ENCODE data around the gene DNAJB6. TPM values are rescaled to one million over a fixed set of nuclear protein-coding genes. Genes with fewer than 3 reads are reported as not detected.

Gene DNAJB6
- total RNA-seq, 1 experiment from 2014 or later = 288 TPM

- TF ChIP-seq ZNF423 (CRISPR knock-in tag; IDR thresholded peaks at IDR 0.05) = no peak
These were observed 43.4 kb upstream of the DNAJB6 start (continued) for GRCh38 chr7:157293413-157293788.

GRCh38 chr7:157294773-157295172 lies 42.0 kb upstream of the DNAJB6 start:
- Mint-ChIP-seq H3K27ac (no peak overlapping the region), H3K36me3 (no peaks in the 10 kb centered on the region), H3K27me3 (ENCODE audit: low read depth) (no peaks in the 10 kb centered on the region; the same call in 1 of the 2 replicates), H3K4me3 (no peak overlapping the region), H3K9me3 (no peaks in the 10 kb centered on the region), H3K4me1 (peaks cover 22% of the 10 kb centered on the region)
- ChIA-PET CTCF (interaction anchor here (2.0 kb wide), 1 partner anchor 45 kb away, joined by 7 read pairs; no protein-coding TSS in a partner anchor), POLR2A (interaction anchor here (0.5 kb wide), 1 partner anchor 11 kb away, joined by 3 read pairs; no protein-coding TSS in a partner anchor)
- TF ChIP-seq GABPB1 (CRISPR knock-in tag; IDR thresholded peaks at IDR 0.05) (no peak), ESRRA (CRISPR knock-in tag; IDR thresholded peaks at IDR 0.05; ENCODE audit: borderline replicate concordance) (no peak), FOXK1 (CRISPR knock-in tag; IDR thresholded peaks at IDR 0.05) (no peak), HMGA2 (CRISPR knock-in tag; IDR thresholded peaks at IDR 0.05) (no peak), NR1H2 (CRISPR knock-in tag; IDR thresholded peaks at IDR 0.05) (no peak), TP53 (CRISPR knock-in tag; IDR thresholded peaks at IDR 0.05) (no peak), PRRX2 (CRISPR knock-in tag; IDR thresholded peaks at IDR 0.05) (no peak), FOXP1 (CRISPR knock-in tag; IDR thresholded peaks at IDR 0.05; ENCODE audit: borderline replicate concordance) (no peak), ZNF219 (CRISPR knock-in tag; IDR thresholded peaks at IDR 0.05; ENCODE audit: borderline replicate concordance) (no peak), ATF2 (CRISPR knock-in tag; IDR thresholded peaks at IDR 0.05; ENCODE audit: borderline replicate concordance, low read depth) (no peak), ZNF317 (CRISPR knock-in tag; IDR thresholded peaks at IDR 0.05; ENCODE audit: borderline replicate concordance, low read depth) (no peak), MAX (CRISPR knock-in tag; IDR thresholded peaks at IDR 0.05) (no peak), SMAD3 (CRISPR knock-in tag; IDR thresholded peaks at IDR 0.05; ENCODE audit: borderline replicate concordance) (no peak), EMX1 (CRISPR knock-in tag; IDR thresholded peaks at IDR 0.05) (no peak)
- TF ChIP-seq, protein P1, sequence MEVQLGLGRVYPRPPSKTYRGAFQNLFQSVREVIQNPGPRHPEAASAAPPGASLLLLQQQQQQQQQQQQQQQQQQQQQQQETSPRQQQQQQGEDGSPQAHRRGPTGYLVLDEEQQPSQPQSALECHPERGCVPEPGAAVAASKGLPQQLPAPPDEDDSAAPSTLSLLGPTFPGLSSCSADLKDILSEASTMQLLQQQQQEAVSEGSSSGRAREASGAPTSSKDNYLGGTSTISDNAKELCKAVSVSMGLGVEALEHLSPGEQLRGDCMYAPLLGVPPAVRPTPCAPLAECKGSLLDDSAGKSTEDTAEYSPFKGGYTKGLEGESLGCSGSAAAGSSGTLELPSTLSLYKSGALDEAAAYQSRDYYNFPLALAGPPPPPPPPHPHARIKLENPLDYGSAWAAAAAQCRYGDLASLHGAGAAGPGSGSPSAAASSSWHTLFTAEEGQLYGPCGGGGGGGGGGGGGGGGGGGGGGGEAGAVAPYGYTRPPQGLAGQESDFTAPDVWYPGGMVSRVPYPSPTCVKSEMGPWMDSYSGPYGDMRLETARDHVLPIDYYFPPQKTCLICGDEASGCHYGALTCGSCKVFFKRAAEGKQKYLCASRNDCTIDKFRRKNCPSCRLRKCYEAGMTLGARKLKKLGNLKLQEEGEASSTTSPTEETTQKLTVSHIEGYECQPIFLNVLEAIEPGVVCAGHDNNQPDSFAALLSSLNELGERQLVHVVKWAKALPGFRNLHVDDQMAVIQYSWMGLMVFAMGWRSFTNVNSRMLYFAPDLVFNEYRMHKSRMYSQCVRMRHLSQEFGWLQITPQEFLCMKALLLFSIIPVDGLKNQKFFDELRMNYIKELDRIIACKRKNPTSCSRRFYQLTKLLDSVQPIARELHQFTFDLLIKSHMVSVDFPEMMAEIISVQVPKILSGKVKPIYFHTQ (CRISPR knock-in tag; IDR thresholded peaks at IDR 0.05) = no peak
- DNase-seq (ENCODE audit: low spot score) (no peak), ATAC-seq (no peak)

- POLR2A ChIA-PET = interaction anchor here (0.5 kb wide), 1 partner anchor 11 kb away, joined by 3 read pairs; no protein-coding TSS in a partner anchor
- Mint-ChIP-seq H3K4me3 (no peak overlapping the region), H3K27ac (no peak overlapping the region), H3K9me3 (no peaks in the 10 kb centered on the region), H3K4me1 (peaks cover 22% of the 10 kb centered on the region), H3K36me3 (no peaks in the 10 kb centered on the region), H3K27me3 (ENCODE audit: low read depth) (no peaks in the 10 kb centered on the region; the same call in 1 of the 2 replicates)
- CTCF ChIA-PET = no interaction called here
- DNase-seq (ENCODE audit: low spot score) = no peak
- ATAC-seq = no peak
- TF ChIP-seq, protein P2, sequence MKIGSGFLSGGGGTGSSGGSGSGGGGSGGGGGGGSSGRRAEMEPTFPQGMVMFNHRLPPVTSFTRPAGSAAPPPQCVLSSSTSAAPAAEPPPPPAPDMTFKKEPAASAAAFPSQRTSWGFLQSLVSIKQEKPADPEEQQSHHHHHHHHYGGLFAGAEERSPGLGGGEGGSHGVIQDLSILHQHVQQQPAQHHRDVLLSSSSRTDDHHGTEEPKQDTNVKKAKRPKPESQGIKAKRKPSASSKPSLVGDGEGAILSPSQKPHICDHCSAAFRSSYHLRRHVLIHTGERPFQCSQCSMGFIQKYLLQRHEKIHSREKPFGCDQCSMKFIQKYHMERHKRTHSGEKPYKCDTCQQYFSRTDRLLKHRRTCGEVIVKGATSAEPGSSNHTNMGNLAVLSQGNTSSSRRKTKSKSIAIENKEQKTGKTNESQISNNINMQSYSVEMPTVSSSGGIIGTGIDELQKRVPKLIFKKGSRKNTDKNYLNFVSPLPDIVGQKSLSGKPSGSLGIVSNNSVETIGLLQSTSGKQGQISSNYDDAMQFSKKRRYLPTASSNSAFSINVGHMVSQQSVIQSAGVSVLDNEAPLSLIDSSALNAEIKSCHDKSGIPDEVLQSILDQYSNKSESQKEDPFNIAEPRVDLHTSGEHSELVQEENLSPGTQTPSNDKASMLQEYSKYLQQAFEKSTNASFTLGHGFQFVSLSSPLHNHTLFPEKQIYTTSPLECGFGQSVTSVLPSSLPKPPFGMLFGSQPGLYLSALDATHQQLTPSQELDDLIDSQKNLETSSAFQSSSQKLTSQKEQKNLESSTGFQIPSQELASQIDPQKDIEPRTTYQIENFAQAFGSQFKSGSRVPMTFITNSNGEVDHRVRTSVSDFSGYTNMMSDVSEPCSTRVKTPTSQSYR (CRISPR knock-in tag; IDR thresholded peaks at IDR 0.05) = no peak
- no peak for TF ChIP-seq TP53 (CRISPR knock-in tag; IDR thresholded peaks at IDR 0.05)
- no peak for TF ChIP-seq PRDM15 (CRISPR knock-in tag; IDR thresholded peaks at IDR 0.05)
- TF ChIP-seq ZNF317 (CRISPR knock-in tag; IDR thresholded peaks at IDR 0.05; ENCODE audit: borderline replicate concordance, low read depth) = no peak
- no peak for TF ChIP-seq ZBTB21 (CRISPR knock-in tag; IDR thresholded peaks at IDR 0.05; ENCODE audit: borderline replicate concordance)
- TF ChIP-seq TCF7 (CRISPR knock-in tag; IDR thresholded peaks at IDR 0.05; ENCODE audit: low read depth) = no peak
- TF ChIP-seq ZNF121 (CRISPR knock-in tag; IDR thresholded peaks at IDR 0.05) = no peak
- no peak for TF ChIP-seq NFE2L1 (CRISPR knock-in tag; IDR thresholded peaks at IDR 0.05)
- TF ChIP-seq KAT7 (CRISPR knock-in tag; IDR thresholded peaks at IDR 0.05; ENCODE audit: borderline replicate concordance) = no peak
- TF ChIP-seq EMX1 (CRISPR knock-in tag; IDR thresholded peaks at IDR 0.05) = no peak
- TF ChIP-seq, protein P3, sequence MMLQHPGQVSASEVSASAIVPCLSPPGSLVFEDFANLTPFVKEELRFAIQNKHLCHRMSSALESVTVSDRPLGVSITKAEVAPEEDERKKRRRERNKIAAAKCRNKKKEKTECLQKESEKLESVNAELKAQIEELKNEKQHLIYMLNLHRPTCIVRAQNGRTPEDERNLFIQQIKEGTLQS (CRISPR knock-in tag; conservative IDR thresholded peaks at IDR 0.05) = no peak
These were observed 41.5 kb upstream of the DNAJB6 start for GRCh38 chr7:157295338-157295737.

Measured in WTC11 (cell line).